Liver (tissue), 9 donors: ENCODE data around the gene SRC. TPM values are rescaled to one million over a fixed set of nuclear protein-coding genes. Genes with fewer than 3 reads are reported as not detected.

ENCODE experiments used
- DNase-seq: peaks from one replicate; pipeline ENCODE4 v3.0.0-alpha.2; 2017; ENCODE audit warnings: low spot score
- H3K27ac ChIP-seq, 2 donors: one replicate each; pipeline ENCODE4 v1.7.0; 2013; ENCODE audit warnings: inconsistent platforms in 2 of 2, low read length in 2 of 2, control low read depth in 1 of 2, low read depth in 1 of 2, mild to moderate bottlenecking in 1 of 2
- H3K27me3 ChIP-seq, 4 donors: one replicate each; pipeline versions ENCODE4 v1.6.1 to v1.7.0; 2013; ENCODE audit warnings: low read length in 3 of 4, inconsistent platforms in 1 of 4, mild to moderate bottlenecking in 1 of 4, moderate library complexity in 1 of 4; ENCODE audit not compliant: control insufficient read depth in 4 of 4, insufficient read depth in 4 of 4
- H3K36me3 ChIP-seq, 4 donors: one replicate each; pipeline versions ENCODE4 v1.6.1 to v1.7.0; 2013; ENCODE audit warnings: low read length in 3 of 4, mild to moderate bottlenecking in 3 of 4, low read depth in 1 of 4, moderate library complexity in 1 of 4; ENCODE audit not compliant: control insufficient read depth in 4 of 4, insufficient read depth in 3 of 4
- H3K4me1 ChIP-seq, 4 donors: one replicate each; pipeline versions ENCODE4 v1.6.1 to v1.7.0; 2013; ENCODE audit warnings: low read length in 3 of 4, mild to moderate bottlenecking in 3 of 4, moderate library complexity in 1 of 4; ENCODE audit not compliant: control insufficient read depth in 4 of 4, insufficient read depth in 4 of 4
- H3K4me3 ChIP-seq, 3 donors: one replicate each; pipeline versions ENCODE4 v1.6.1 to v1.7.0; 2013; ENCODE audit warnings: low read length in 3 of 3, control low read depth in 1 of 3, low read depth in 1 of 3, mild to moderate bottlenecking in 1 of 3
- H3K9ac ChIP-seq, 2 donors: one replicate each; pipeline ENCODE4 v1.7.0; 2013; ENCODE audit warnings: low read length in 2 of 2, mild to moderate bottlenecking in 2 of 2, moderate library complexity in 2 of 2, control low read depth in 1 of 2, low read depth in 1 of 2
- H3K9me3 ChIP-seq, 4 donors: one replicate each; pipeline versions ENCODE4 v1.6.1 to v1.7.0; 2013; ENCODE audit warnings: low read length in 3 of 4; ENCODE audit not compliant: control insufficient read depth in 4 of 4
- CTCF ChIP-seq: fragments of 150-350 bp; IDR thresholded peaks from 2 replicates; pipeline ENCODE4 v1.5.1; 2017; ENCODE audit warnings: improper control_type of control experiment, low read depth, low read length; ENCODE audit not compliant: missing input control
- EGR1 ChIP-seq, 2 donors: IDR thresholded peaks; 2 replicates each; pipeline ENCODE4 v1.6.1; 2016 to 2018; ENCODE audit warnings: antibody characterized with exemption in 2 of 2, low read depth in 2 of 2
- FOXA1 ChIP-seq: IDR thresholded peaks from 2 replicates; pipeline ENCODE4 v1.6.1; 2016; ENCODE audit warnings: antibody characterized with exemption
- FOXA2 ChIP-seq: IDR thresholded peaks from 2 replicates; pipeline ENCODE4 v1.6.1; 2016; ENCODE audit warnings: antibody characterized with exemption
- GABPA ChIP-seq, 2 donors: IDR thresholded peaks in 1 of 2; conservative IDR thresholded peaks in 1 of 2; 2 replicates each; pipeline ENCODE4 v1.6.1; 2016; ENCODE audit warnings: antibody characterized with exemption in 2 of 2, mild to moderate bottlenecking in 1 of 2, moderate library complexity in 1 of 2
- HNF4G ChIP-seq: IDR thresholded peaks from 2 replicates; pipeline ENCODE4 v1.6.1; 2016; ENCODE audit warnings: antibody characterized with exemption
- JUND ChIP-seq, 2 donors: IDR thresholded peaks; 2 replicates each; pipeline ENCODE4 v1.6.1; 2016; ENCODE audit warnings: antibody characterized with exemption in 2 of 2
- MAX ChIP-seq: IDR thresholded peaks from 2 replicates; pipeline ENCODE4 v1.6.1; 2016; ENCODE audit warnings: antibody characterized with exemption
- NR2F2 ChIP-seq: IDR thresholded peaks from 2 replicates; pipeline ENCODE4 v1.6.1; 2016; ENCODE audit warnings: antibody characterized with exemption
- RAD21 ChIP-seq, 2 donors: IDR thresholded peaks; 2 replicates each; pipeline ENCODE4 v1.6.1; 2016; ENCODE audit warnings: antibody characterized with exemption in 2 of 2, mild to moderate bottlenecking in 2 of 2
- RXRA ChIP-seq, 2 donors: IDR thresholded peaks; 2 replicates each; pipeline ENCODE4 v1.6.1; 2017 to 2018; ENCODE audit warnings: antibody characterized with exemption in 2 of 2, mild to moderate bottlenecking in 1 of 2
- SP1 ChIP-seq: IDR thresholded peaks from 2 replicates; pipeline ENCODE4 v1.6.1; 2018; ENCODE audit warnings: antibody characterized with exemption, mild to moderate bottlenecking
- TAF1 ChIP-seq: conservative IDR thresholded peaks from 2 replicates; pipeline ENCODE4 v1.6.1; 2016; ENCODE audit warnings: antibody characterized with exemption, mild to moderate bottlenecking
- ZBTB33 ChIP-seq: IDR thresholded peaks from 2 replicates; pipeline ENCODE4 v1.6.1; 2016; ENCODE audit warnings: antibody characterized with exemption
- WGBS: extraction: QIAGEN DNeasy Blood & Tissue Kit; methylation state at CpG from one replicate; pipeline ENCODE4 v1.1.7; 2013; 5-methylcytosine and 5-hydroxymethylcytosine counted together
- polyA plus RNA-seq, 2 donors: library from polyadenylated mRNA; stranded (reverse) in 1 of 2; unstranded in 1 of 2; fragments of 200-250 nt in 1 of 2; fragments of >200 nt in 1 of 2; fragmentation: Nextera tagmentation in 1 of 2; extraction: Ambion mirVana in 1 of 2; gene quantifications; one replicate each; pipeline versions ENCODE4 v1.2.1 to v1.2.3, GENCODE V29; 2013 to 2015
- total RNA-seq, 2 donors: library from RNA; depleted of rRNA; stranded (reverse); fragments of >200 nt; gene quantifications; one replicate each; pipeline ENCODE4 v1.2.3, GENCODE V29; 2014
- TF ChIP-seq, protein P1 (sequence below): IDR thresholded peaks from 2 replicates; pipeline ENCODE4 v1.6.1; 2016; ENCODE audit warnings: antibody characterized with exemption
- TF ChIP-seq, protein P2 (sequence below): IDR thresholded peaks from 2 replicates; pipeline ENCODE4 v1.6.1; 2016; ENCODE audit warnings: antibody characterized with exemption, mild to moderate bottlenecking
- donor health status: healthy.
- donor health status: healthy.
- donor health status: healthy.
- donor health status: healthy.
- donor health status: healthy.

The SRC gene
- total and polyA plus RNA-seq, 4 donors, result 3.3 to 21.2 (median 5.4) TPM

DNA sequence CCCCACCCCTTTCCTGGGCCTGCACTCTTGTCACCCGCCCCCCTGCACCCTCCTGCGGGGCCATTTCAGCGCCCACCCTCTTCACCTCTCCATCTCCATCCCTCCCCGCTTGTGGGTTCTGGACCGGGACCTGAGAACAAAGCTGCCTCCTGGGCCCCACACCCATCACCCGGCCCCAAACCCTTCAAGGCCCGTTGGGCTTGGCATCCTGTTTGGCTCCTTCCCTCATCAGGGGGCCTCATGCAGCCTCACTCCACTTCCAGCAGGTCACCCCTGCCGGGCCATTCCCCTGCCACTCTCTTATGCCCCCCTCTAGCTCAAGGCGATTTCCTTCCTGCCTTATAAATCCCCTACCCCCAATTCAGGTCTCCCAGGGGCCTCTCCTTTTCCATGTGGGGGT lies 67.4 kb downstream of the SRC start:
- Histone ChIP-seq H3K27ac (no peak overlapping the region), H3K27me3 (peaks cover 0 to 3% (median 1%) of the 10 kb centered on the region in 4 donors), H3K9ac (no peak overlapping the region), H3K9me3 (no peaks in the 10 kb centered on the region), H3K4me3 (no peak overlapping the region), H3K36me3 (no peaks in the 10 kb centered on the region), H3K4me1 (peaks cover 0 to 10% (median 3%) of the 10 kb centered on the region in 4 donors)
- DNase-seq, result no peak
- TF ChIP-seq EGR1 (IDR thresholded peaks at IDR 0.05; ENCODE audit: low read depth in 2 of 2), result no peak
- no peak for TF ChIP-seq GABPA (IDR thresholded peaks at IDR 0.05 in 1 of 2, conservative IDR thresholded peaks at IDR 0.05 in 1 of 2)
- TF ChIP-seq, protein P1, sequence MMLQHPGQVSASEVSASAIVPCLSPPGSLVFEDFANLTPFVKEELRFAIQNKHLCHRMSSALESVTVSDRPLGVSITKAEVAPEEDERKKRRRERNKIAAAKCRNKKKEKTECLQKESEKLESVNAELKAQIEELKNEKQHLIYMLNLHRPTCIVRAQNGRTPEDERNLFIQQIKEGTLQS, result no peak
- TF ChIP-seq, protein P2, sequence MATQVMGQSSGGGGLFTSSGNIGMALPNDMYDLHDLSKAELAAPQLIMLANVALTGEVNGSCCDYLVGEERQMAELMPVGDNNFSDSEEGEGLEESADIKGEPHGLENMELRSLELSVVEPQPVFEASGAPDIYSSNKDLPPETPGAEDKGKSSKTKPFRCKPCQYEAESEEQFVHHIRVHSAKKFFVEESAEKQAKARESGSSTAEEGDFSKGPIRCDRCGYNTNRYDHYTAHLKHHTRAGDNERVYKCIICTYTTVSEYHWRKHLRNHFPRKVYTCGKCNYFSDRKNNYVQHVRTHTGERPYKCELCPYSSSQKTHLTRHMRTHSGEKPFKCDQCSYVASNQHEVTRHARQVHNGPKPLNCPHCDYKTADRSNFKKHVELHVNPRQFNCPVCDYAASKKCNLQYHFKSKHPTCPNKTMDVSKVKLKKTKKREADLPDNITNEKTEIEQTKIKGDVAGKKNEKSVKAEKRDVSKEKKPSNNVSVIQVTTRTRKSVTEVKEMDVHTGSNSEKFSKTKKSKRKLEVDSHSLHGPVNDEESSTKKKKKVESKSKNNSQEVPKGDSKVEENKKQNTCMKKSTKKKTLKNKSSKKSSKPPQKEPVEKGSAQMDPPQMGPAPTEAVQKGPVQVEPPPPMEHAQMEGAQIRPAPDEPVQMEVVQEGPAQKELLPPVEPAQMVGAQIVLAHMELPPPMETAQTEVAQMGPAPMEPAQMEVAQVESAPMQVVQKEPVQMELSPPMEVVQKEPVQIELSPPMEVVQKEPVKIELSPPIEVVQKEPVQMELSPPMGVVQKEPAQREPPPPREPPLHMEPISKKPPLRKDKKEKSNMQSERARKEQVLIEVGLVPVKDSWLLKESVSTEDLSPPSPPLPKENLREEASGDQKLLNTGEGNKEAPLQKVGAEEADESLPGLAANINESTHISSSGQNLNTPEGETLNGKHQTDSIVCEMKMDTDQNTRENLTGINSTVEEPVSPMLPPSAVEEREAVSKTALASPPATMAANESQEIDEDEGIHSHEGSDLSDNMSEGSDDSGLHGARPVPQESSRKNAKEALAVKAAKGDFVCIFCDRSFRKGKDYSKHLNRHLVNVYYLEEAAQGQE, result no peak
- TF ChIP-seq RAD21 (IDR thresholded peaks at IDR 0.05), result no peak
- no peak for TF ChIP-seq HNF4G
- no peak for TF ChIP-seq NR2F2
- TF ChIP-seq SP1, result no peak
- no peak for TF ChIP-seq JUND (IDR thresholded peaks at IDR 0.05)
- no peak for TF ChIP-seq TAF1
- no peak for TF ChIP-seq ZBTB33
- TF ChIP-seq MAX, result no peak
- no peak for TF ChIP-seq RXRA (IDR thresholded peaks at IDR 0.05)
- 68% methylated on average over 9 of the region's 9 CpGs for WGBS

DNA sequence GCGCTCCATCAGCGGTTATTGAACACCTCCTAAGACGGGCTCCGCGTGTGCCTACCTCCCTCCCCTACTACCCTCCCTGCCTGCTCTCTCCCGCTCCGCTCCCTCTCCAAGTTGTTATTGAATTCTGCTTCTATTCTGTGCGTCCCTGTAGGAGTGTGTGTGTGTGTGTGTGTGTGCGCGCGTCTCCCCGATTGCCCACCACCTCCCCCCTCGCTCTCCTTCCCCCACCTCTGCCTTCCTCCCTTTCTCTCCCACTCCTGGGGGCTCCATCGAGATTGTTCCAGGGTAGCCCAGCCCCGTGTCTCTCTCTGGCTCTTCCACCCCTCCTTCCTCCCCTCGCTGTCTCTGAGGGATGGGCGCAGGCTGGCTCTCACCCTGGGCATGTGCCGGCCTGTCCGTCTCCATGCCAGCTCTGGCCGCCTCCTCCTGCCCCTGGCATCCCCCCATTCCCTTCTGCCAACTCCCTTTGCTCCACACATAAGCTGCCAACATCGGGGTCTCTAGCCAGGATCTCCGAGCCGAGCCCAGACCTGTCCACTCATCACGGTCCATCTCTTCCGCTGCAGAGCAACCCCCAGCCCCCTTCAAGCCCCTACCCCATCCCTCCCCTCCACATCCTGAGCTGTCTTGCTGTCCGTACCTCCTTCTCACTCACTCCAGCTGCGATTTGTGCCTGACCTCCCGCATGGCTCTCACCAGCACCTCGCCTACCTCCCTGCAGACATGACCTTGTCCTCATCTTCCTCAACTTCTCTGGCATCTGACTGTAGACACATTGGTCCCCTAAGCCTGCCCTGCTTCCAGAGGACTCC lies 68.5 kb downstream of the SRC start:
- Histone ChIP-seq H3K27ac (no peak overlapping the region), H3K27me3 (peaks cover 0 to 3% (median 0%) of the 10 kb centered on the region in 4 donors), H3K4me3 (no peak overlapping the region), H3K9me3 (no peaks in the 10 kb centered on the region), H3K9ac (no peak overlapping the region), H3K4me1 (peaks cover 0 to 6% (median 3%) of the 10 kb centered on the region in 4 donors), H3K36me3 (no peaks in the 10 kb centered on the region)
- DNase-seq, result no peak
- TF ChIP-seq RXRA (IDR thresholded peaks at IDR 0.05) (no peak), MAX (no peak), ZBTB33 (no peak), CTCF (no peak), SP1 (no peak), FOXA1 (no peak), JUND (IDR thresholded peaks at IDR 0.05) (no peak), RAD21 (IDR thresholded peaks at IDR 0.05) (no peak), FOXA2 (no peak)
- TF ChIP-seq, protein P2, result no peak
- 55% methylated on average over 29 of the region's 29 CpGs for WGBS
